Head of caudate nucleus (tissue), 42 donors: ENCODE measurements around the gene OGDHL.
"Not testable (repeated sequence)": the region's sequence is repeated elsewhere in the genome, so short reads cannot be mapped to it uniquely, and the experiment has no call there.

Experiments used
- DNase-seq, 42 donors: peaks; one replicate each; pipeline versions ENCODE4 v3.0.0 to v3.0.0-alpha.2; 2020 to 2021; ENCODE audit warnings: mixed read lengths in 7 of 42
- intact Hi-C: fragments of 100-400 bp; cut with DNase I; formaldehyde crosslinking; loops from one replicate; pipeline ENCODE4 v1.15.0; 2022

Gene OGDHL

DNA sequence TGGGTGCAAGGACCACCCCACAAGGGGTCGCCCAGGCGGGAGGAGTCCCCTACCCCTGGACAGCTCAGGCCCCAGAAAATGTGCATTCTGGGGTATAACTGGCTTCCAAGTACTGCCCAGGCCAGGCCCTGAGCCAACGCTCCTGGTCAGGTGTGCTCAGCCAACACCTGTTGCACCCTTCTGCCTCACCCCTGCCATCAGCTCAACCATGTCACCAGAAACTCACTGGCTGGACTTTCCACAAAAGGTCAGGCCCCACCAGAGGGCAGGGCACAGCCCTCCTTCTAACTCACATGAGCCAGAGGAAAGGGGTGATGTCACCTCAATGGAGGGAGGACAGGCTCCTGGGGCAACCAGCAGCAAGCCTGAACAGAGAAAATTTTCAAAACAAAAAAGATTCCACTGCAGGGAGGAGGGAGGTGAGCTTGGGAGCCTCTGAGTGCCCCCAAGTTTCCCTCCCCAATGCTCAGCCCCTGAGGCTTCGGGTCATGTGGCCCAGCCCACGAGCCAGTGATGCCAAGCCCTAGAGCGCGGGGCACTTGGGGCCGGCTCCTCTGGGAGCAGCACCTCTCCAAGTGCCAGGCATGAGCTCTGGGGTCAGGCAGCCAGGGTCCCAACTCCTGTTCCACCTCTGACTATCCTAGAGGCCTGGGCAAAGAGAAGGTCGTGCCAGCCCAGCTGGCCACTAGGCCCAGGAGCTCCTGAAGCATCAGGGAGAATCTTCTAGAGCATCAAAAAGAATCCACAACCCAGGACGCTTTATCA is 2.2 kb downstream of the OGDHL start:
- intact Hi-C loops, result no loop called here
- no peak for DNase-seq

DNA sequence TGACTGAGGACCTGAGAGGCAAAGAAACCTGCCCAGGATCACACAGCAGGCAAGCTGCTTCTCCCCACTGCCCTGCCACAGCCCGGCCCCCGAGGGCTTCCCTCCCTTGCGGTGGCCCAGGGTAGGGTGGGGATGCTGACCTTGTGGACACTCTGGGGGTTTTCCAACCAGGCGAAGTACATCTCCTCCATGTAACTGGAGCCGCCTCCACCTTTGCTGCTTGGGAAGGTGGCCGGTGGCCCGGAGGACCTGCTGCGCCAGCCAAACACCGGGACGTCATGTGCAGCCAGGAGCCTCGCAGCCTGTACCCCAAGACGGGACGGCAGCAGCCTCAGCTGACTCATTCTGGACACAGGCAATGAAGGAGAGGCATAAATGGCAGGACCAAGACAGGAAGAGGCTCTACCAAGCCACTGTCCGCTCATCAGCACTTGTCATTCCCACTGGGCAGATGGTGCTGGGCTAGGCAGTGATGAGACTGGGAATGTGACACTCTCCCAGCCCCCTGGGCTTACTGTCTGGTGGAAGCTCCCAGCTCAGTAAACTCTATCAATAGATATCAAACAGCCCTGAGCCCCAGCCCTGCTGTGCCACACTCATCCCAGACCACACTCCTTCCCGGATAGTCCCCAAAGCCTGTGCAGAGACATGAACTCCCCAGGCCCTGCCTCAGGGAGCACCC is 3.7 kb downstream of the OGDHL start:
- no peak for DNase-seq
- intact Hi-C loops, result no loop called here

DNA sequence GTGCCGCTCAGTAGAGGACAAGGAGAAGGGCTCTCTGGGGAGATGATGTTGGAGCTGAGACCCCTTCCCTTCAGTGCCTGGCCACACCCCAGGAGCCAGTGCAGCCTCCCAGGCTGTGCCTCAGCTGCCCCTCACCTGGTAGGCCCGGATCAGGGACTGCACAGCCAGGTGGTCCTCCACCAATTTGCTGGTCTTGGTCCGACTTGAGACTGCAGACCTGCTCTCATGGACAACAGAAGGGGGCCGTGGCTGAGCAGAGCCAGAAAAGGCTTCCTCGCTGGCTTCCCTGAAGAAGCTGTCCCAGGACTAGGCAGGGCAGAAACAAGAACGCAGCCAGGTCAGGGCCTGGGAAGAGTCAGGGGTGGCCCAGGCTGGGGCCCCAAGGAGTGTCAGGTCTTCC is 5.5 kb downstream of the OGDHL start:
- intact Hi-C loops, result no loop called here
- DNase-seq, result peak in 1 of 42 donors; percentile 25

DNA sequence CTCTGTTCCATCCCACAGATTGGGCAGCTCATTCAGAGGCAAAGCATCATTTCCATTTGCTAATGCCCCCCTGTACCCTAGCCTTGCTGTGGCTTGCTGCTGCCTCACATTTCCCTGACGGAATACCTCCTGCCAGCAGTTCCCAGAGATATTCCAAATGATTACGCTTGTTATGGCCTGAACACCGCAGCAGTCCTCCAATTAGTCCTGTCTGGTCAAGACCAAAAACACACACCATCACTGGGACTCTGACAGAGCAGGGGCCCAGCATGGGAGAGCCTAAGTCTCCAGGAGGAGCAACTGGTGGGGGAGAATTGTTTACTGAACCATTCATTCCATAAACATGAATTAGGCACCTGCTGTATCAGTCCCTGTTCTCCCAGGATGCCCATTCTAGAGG is 6.1 kb downstream of the OGDHL start:
- intact Hi-C loops, result no loop called here
- no peak for DNase-seq

DNA sequence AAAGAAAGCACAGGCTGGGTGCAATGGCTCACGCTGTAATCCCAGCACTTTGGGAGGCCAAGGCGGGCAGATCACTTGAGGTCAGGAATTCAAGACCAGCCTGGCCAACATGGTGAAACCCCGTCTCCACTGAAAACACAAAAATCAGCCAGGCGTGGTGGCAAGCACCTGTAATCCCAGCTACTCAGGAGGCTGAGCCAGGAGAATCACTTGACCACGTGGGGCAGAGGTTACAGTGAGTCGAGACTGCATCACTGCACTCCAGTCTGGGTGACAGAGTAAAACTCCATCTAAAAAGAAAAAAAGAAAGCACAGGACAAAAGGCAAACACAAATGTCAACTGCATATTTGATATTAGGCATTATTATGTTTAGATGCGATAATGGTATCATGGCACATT is 7.2 kb downstream of the OGDHL start:
- intact Hi-C loops, result not testable (repeated sequence)
- peak in 2 of 42 donors; percentile 13 to 29 for DNase-seq

DNA sequence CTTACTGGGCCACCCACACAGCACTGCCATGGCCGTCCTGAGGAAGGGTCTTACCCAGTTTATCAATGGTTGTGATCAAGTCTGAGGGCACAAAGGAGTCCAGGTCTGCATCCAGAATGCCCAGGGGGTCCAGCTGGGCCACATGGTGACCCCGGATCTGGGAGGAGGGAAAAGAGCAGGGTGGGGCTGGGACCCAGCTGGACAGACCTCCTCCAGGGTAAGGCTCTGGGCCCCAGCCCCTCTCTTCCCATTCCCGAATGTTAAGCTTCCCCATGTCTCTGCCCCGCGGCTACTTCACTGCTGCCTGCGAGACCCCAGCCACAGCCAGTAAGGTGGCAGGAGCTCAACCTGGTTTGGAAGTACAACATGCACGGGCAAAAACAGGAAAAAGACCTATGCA is 9.5 kb downstream of the OGDHL start:
- intact Hi-C loops, result no loop called here
- peak in 2 of 42 donors; percentile 12 to 35 for DNase-seq

DNA sequence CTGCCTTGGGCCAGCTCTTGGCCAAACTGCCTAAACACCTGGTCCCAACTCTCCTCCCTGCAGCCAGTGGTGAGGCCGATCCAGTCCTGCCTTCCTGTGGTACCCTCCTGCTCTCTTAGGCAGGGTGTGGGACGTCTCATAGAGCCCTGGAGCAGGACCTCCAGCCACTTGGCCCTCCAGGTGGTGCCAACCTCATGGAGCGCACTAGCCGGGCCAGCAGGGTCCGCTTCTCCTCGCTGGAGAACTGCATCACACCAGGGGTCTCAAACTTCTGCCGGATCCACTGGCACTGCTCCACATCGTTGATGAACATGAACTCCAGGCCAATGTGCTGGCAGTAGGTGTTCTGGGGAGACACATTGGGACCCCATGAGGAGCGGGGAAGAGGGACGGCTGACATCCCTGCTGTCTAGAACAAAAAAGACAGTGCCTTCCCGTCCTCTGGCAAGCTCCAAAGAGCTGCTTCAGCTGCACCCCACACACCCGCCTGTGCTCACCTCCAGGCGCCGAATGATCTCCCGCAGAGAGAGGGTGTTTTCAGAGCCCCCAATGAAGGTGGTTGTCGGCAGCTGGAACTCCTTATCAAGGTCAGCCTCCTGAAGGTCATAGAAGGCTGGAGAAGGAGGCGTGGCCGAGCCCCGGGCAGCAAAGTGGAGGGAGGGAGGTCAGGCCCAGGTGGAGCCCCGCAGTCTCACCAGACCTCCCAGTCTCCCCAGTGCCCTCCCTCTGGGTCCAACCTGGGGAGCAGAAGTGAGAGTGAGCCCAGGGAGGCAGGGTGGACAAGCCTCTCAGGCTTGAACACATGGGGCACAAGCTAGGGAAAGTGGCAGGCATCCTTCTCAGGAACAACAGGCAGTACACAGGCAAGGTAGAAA is 10.2 kb downstream of the OGDHL start:
- intact Hi-C loops, result no loop called here

DNA sequence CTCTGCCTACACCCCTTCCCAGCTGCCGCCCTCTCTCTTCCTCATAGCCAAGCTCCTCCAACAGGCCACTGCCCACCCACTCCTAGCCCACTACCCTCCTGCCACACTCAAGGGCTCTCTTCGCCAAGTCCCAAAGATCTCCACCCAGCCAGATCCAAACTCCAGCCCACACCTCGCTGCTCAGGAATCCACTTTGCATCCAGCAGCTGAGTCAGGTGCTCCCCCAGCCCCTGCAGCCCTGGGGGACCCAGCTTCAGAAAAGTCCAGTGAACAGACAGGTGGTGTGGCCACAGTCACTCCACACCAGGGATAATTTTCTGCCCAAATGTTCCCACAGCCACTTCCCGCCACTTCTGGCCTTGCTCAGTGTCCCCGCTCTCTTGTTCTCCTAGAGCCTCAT is 10.9 kb downstream of the OGDHL start:
- intact Hi-C loops, result no loop called here
- DNase-seq, result peak in 3 of 42 donors; percentile 3 to 26 (median 18)

More for the DNA sequence above, 10.2 kb downstream of the OGDHL start:
- DNase-seq, result peak in 4 of 42 donors; percentile 7 to 34 (median 22)

DNA sequence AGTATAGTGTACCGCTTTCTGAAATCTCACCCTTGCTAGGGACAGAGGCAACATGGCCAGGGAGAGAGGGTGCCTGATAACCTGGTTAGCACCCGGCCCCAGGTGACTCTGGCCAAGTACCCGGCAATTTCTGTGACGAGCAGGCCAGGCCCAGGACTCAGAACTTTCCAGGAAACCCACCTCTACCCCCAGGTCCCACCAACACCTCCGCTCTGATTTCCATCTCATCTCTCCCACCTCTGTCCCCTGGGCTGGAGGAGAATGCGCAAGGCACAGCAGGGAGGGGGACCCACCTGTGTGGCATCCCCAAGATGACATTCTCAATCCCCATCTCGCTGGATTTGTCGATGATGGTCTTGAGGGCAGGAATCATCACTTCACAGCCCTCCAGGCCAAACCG is 11.6 kb downstream of the OGDHL start:
- intact Hi-C loops, result no loop called here
- peak in 4 of 42 donors; percentile 4 to 24 (median 16) for DNase-seq

DNA sequence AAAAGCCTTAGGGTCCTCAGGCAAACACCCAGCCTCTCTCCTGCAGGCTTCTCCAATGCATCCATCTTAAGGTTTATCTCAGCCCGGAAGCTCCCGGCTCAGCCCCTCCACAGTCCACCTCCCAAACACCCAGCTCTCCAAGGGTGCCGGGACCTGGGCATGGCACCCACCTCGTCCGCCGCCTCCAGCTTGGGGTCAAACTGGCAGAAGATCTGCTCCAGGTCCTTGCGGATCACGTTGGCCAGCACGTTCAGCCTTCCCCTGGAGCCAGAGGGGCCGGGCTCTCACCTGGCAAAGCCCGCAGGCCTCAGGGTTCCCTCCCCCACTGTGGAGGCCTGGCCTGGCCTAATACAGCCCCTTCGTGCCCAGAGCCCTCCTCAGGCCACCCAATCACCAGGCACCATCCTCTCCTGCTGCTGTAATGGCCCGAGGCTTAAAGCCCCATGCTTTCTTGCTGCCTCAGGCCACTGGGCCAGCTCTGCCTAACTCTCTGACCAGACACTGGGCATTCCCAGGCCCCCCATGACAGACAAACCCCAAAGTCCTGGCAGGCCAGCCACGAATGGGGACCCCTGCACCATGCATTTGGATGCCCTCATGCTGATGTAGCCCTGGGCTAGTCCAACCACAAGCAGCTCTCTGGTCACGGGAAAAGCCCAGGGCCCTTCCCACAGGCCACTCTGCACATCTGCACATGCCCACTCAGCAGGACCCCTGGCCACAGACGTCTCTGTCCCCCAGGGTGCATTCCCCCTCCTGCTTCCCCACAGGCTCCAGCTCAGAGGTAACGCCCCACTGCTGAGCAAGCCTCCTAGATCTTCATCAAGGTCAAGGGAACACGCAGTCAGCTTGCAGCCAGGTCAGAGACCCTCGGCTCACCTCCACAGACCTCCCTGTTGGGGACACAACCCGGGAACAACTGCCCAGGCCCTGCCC is 12.3 kb downstream of the OGDHL start:
- intact Hi-C loops, result no loop called here
- peak in 6 of 42 donors; percentile 5 to 32 (median 13) for DNase-seq

DNA sequence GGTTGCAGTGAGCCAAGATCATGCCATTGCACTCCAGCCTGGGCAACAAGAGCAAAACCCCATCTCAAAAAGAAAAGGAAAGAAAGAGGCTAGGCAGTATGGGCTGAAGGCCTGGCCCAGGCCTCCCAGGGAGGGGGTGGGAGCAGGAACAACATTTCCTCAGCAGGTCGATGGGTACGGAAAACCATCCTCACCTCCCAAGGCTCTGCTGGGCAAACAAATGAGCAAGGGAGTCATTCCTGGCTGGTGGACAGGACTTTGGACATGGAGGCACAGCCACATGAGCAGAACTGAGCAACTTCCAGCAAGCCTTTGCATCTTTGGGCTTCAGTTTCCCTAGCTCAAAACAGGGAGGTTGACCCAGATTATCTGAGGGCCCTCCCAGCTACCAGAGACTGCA is 13.0 kb downstream of the OGDHL start:
- DNase-seq, result peak in 4 of 42 donors; percentile 4 to 10 (median 8)
- intact Hi-C loops, result no loop called here

DNA sequence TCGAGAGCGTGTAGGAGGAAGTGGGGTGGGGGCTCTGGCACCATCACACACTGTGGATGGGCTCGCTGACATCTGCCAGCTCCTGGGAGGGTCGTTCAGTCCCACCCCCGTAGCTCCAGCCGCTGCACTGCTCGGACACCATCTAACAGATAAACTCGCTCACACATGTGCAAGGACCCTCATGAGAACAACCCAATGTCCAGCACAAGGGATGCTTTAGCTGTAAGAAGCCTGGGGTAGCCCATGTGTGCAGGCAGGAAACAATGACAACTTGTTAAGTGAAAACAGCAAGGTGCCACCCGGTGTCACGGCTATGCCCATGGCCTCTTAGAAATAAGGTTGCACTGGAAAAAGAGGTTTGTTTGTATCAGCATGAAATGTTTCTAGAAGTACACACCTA is 14.1 kb downstream of the OGDHL start:
- peak in 3 of 42 donors; percentile 4 to 10 (median 6) for DNase-seq
- intact Hi-C loops, result no loop called here

DNA sequence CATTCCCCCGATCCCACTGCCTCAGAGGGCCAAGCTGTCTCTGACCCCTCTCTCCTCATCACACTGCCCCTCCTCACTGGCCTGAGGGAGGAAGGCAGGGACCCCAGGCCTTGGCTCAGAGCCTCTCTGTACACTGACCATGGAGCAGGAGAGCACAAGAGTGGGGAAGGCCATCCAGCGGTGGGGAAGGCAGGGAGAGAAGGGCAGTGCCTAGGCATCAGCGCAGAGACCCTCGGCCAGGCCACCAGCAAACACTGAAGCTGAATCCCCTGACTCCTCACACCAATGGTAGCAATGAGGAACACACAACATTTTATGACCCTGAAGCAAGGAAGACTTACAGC is 14.8 kb downstream of the OGDHL start:
- intact Hi-C loops, result no loop called here
- DNase-seq, result peak in 3 of 42 donors; percentile 1 to 4 (median 1)

DNA sequence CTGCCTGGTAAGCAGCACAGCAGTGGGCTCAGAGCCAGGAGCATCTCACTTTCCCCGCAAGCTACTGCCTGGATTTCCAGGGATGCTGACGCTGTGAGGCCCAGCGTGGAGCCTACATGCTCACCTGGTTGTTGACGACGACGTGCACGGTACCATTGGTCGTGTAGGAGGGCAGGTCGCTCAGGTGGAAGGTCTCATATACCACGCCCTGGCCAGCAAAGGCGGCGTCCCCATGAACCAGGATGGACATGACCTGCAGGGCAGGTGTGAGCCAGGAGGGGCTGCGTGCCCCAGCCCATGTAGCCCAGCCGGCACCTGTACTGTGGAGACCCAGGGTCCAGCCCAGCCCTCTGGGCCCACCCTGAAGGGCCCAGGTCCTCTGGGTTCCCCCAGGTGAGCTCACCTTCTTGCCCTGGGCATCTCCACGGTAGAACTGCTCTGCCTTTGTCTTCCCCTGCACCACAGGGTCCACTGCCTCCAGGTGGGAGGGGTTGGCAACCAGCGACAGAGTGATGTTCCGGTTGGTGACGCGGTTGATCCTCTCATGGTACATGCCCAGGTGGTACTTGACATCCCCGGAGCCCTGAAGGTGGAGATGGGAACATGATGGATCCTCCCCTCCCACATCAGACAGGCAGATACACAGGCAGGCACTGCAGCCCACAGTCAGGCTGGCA is 15.4 kb downstream of the OGDHL start:
- intact Hi-C loops, result no loop called here

DNA sequence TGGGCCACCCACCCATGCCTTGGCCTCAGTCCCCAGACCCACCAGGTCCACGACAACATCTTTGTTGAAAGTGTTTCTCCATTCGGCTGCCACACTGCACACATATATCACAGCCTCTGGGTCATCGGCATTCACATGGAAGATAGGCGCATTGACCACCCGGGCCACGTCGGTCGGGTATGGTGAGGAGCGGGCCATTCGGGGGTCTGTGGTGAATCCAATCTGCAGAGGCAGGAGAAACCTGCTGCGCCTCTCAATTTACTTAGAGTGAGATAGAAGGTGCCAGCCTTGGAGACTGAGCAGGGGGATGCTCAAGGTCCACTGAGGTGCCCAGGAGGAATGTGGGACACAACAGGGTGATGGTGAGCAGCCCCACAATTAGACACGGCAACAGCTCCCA is 16.4 kb downstream of the OGDHL start:
- intact Hi-C loops, result no loop called here
- DNase-seq, result peak in 1 of 42 donors; percentile 27

More for the DNA sequence above, 15.4 kb downstream of the OGDHL start:
- DNase-seq, result peak in 17 of 42 donors; percentile 9 to 66 (median 32)

DNA sequence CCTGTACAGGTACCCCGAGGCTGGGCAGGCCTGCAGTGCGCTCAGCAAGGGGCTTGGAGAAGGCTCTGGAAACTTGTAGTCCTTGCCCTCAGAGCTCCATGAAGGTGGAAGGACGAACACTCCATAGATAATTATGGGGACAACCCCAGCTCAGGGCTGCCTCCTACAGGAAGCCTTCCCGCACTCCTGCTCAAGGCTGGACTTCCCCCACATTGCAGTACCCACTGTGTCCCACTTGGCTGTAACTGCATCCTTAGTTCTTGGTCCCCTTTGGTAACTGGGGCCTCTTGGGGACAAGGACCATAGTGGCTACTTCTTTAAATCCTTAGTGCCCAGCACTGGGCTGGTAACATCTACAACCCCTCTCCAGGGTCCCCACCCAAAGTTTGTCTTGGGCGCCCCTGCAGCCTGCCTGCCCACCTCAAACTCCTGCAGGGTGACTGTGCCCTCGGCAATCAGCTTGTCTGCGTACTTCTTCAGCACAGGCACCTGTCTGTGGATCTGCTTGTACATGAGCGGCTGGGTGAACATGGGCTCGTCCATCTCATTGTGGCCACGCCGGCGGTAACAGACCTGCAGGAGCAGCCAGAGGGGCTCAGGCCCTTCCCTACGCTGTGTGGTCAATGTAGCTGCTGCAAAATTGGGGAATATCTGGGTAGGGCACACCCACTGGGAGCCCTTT is 17.1 kb downstream of the OGDHL start:
- intact Hi-C loops, result no loop called here
- peak in 1 of 42 donors; percentile 22 for DNase-seq

DNA sequence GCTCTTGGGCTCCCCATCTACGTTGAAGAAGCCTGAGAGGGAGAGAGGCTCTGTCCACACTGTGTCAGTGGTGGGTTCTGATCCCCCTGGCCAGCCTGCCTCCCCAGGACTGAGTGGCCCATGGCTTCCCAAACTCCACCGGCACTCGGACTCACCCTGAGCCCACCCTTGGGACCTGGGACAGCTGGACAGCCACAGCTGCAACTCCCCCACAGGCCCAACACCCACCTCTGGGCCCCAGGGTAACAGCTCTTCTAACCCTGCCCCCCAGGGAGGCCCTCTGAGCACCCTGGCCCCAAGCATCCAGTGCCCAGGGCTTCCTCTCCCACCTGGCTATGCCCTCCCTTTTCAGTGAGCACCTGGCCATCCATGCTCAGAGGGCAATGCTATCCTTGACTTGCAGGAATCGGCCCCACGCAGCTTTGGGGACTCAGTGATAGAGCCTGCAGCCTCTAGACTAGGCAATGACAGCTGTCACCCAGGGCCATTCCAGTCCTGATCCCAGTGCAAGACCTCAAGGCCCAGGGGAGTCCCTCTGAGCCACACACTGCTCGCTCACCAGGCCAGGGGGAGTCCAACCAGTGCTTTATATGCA is 17.9 kb downstream of the OGDHL start:
- peak in 3 of 42 donors; percentile 0 to 33 (median 31) for DNase-seq
- intact Hi-C loops, result no loop called here
